Ovary (tissue), 9 donors: Measurements from ENCODE around the gene STX5. TPM values are rescaled to one million over a fixed set of nuclear protein-coding genes. Genes with fewer than 3 reads are reported as not detected.
"Not testable (repeated sequence)": the region's sequence is repeated elsewhere in the genome, so short reads cannot be mapped to it uniquely, and the experiment has no call there.

Experiments
- DNase-seq, 5 donors: peaks; one replicate each; pipeline ENCODE4 v3.0.0-alpha.2; 2019 to 2020
- H3K27ac ChIP-seq, 2 donors: fragments of 200-600 bp; one replicate each; pipeline versions ENCODE4 v1.5.1 to v1.8.0; 2019 to 2022
- H3K27me3 ChIP-seq: fragments of 200-600 bp; one replicate; pipeline ENCODE4 v1.8.0; 2022
- H3K36me3 ChIP-seq: fragments of 200-600 bp; sonication (generic); one replicate; pipeline ENCODE4 v1.5.1; 2019
- H3K4me1 ChIP-seq: one replicate; pipeline ENCODE4 v1.8.1; 2013; ENCODE audit warnings: mild to moderate bottlenecking, moderate library complexity; ENCODE audit not compliant: insufficient read depth
- H3K4me3 ChIP-seq: fragments of 200-600 bp; sonication (generic); one replicate; pipeline ENCODE4 v1.5.1; 2017
- H3K9me3 ChIP-seq, 2 donors: fragments of 200-600 bp in 1 of 2; sonication (generic) in 1 of 2; one replicate each; pipeline versions ENCODE4 v1.5.1 to v1.8.1; 2013 to 2019; ENCODE audit warnings: mild to moderate bottlenecking in 1 of 2, moderate library complexity in 1 of 2
- CTCF ChIP-seq, 3 donors: fragments of 450-650 bp in 2 of 3; fragments of 200-600 bp in 1 of 3; IDR thresholded peaks; one replicate each; pipeline versions ENCODE4 v1.5.1 to v1.8.0; 2016 to 2022; ENCODE audit warnings: antibody characterized with exemption in 3 of 3, mild to moderate bottlenecking in 1 of 3
- EP300 ChIP-seq: sonication (generic); formaldehyde crosslinking; IDR thresholded peaks from one replicate; pipeline ENCODE4 v1.6.1; 2017; ENCODE audit warnings: antibody characterized with exemption
- POLR2A ChIP-seq: fragments of 450-650 bp; IDR thresholded peaks from one replicate; pipeline ENCODE4 v1.6.1; 2017; ENCODE audit warnings: antibody characterized with exemption, mild to moderate bottlenecking, moderate library complexity
- WGBS, 3 donors: extraction: QIAGEN DNeasy Blood & Tissue Kit in 1 of 3; methylation state at CpG; one replicate each; pipeline versions ENCODE4 v1.1.5 to v1.1.7; 2013 to 2017; 5-methylcytosine and 5-hydroxymethylcytosine counted together
- intact Hi-C, 4 donors: fragments of 100-400 bp; cut with DNase I; formaldehyde crosslinking; loops; one replicate each; pipeline versions ENCODE4 v1.11.0 to v1.15.1; 2022 to 2023
- polyA plus RNA-seq, 2 donors: library from polyadenylated mRNA; stranded (reverse); fragments of 200-250 nt in 1 of 2; fragments of 350-450 nt in 1 of 2; fragmentation: Illumina TruSeq in 1 of 2; extraction: RNeasy Lipid Tissue Mini Kit (QIAGEN cat#74804) in 1 of 2; gene quantifications; one replicate each; pipeline ENCODE4 v1.2.3, GENCODE V29; 2013 to 2014
- total RNA-seq, 7 donors: library from RNA; depleted of rRNA in 2 of 7; stranded (reverse); fragments of >200 nt in 2 of 7; fragmentation: NEBNext Ultra II Directional in 3 of 7; extraction: Animal tissue kit (Norgen Biotek cat#: 25700) in 3 of 7; gene quantifications; one replicate each; pipeline versions ENCODE4 v1.1.0 to v1.2.4, GENCODE V29; 2016 to 2023
- donor health status: DM: no; HTN: no; CAD: no; lungs with moderate emphysema.
- donor health status: DM: no; HTN: no; CAD: no.
- donor health status: Bipolar disorder and iron deficiency.
- donor health status: DM: yes; HTN: yes; CAD: no.
- donor health status: DM: no; HTN: no; CAD: no.
- donor health status: DM: yes; HTN: yes; CAD: no.

STX5 gene
- total and polyA plus RNA-seq, 9 donors, result 33.2 to 60.7 (median 49.1) TPM

- TF ChIP-seq CTCF (IDR thresholded peaks at IDR 0.05), result no peak
- TF ChIP-seq POLR2A, result no peak
- no peak for TF ChIP-seq EP300
- Histone ChIP-seq H3K27ac (no peak overlapping the region), H3K4me3 (no peak overlapping the region), H3K36me3 (no peaks in the 10 kb centered on the region), H3K9me3 (no peaks in the 10 kb centered on the region), H3K27me3 (no peaks in the 10 kb centered on the region), H3K4me1 (peaks cover 5% of the 10 kb centered on the region)
- intact Hi-C loops, result no loop called here
- no peak for DNase-seq
- 84 to 92% (median 88%) methylated on average over 17 of the region's 17 CpGs for WGBS, 3 donors
Measured at GRCh38 chr11:62775646-62776045, 56.2 kb downstream of the STX5 start.

- intact Hi-C loops, result no loop called here
- Histone ChIP-seq H3K4me1 (peaks cover 8% of the 10 kb centered on the region), H3K4me3 (no peak overlapping the region), H3K9me3 (no peaks in the 10 kb centered on the region), H3K27ac (no peak overlapping the region), H3K27me3 (no peaks in the 10 kb centered on the region), H3K36me3 (no peaks in the 10 kb centered on the region)
- DNase-seq, result no peak
- WGBS, 3 donors, result 82 to 91% (median 86%) methylated on average over 6 of the region's 6 CpGs
- no peak for TF ChIP-seq POLR2A
Measured at GRCh38 chr11:62774407-62774806, 57.4 kb downstream of the STX5 start.

GRCh38 chr11:62771144-62772021, 60.5 kb downstream of the STX5 start, which contains the start of gene TAF6L:
TSS of gene TAF6L (plus strand) at chr11:62771396. CDS start at chr11:62775784, 4,388 bp downstream.
- no peak for TF ChIP-seq EP300
- peak; percentile 30 for TF ChIP-seq POLR2A
- Histone ChIP-seq H3K4me1 (peaks cover 8% of the 10 kb centered on the region), H3K27ac (peak within 1 kb of the TSS; percentile 95 to 96), H3K4me3 (peak within 1 kb of the TSS; percentile 72), H3K36me3 (no peaks in the 10 kb centered on the region), H3K27me3 (no peaks in the 10 kb centered on the region), H3K9me3 (no peaks in the 10 kb centered on the region)
- intact Hi-C loops, result no loop called here
- peak; percentile 98 to 99 (median 98) for DNase-seq
- 1 to 2% (median 1%) methylated on average over 42 to 60 of the region's 60 CpGs for WGBS, 3 donors

- intact Hi-C loops, result no loop called here
- TF ChIP-seq CTCF (IDR thresholded peaks at IDR 0.05) (no peak), POLR2A (no peak), EP300 (no peak)
- peak overlapping the region in 1 of 2 donors; percentile 96 for H3K27ac ChIP-seq
- H3K4me3 ChIP-seq, result peak overlapping the region; percentile 72
- H3K36me3 ChIP-seq, result no peaks in the 10 kb centered on the region
- DNase-seq, result peak in 3 of 5 donors; percentile 35 to 52 (median 43)
- WGBS, 3 donors, result 1 to 2% (median 1%) methylated on average over 18 of the region's 18 CpGs
- H3K27me3 ChIP-seq, result no peaks in the 10 kb centered on the region
- H3K9me3 ChIP-seq, result no peaks in the 10 kb centered on the region
- H3K4me1 ChIP-seq, result peaks cover 8% of the 10 kb centered on the region
Measured at GRCh38 chr11:62770778-62771143, 61.1 kb downstream of the STX5 start.

- intact Hi-C loops, H3K4me1 ChIP-seq, H3K36me3 ChIP-seq, H3K27ac ChIP-seq, H3K9me3 ChIP-seq, H3K27me3 ChIP-seq, DNase-seq: not testable (repeated sequence)
- 32 to 39% (median 35%) methylated on average over 9 of the region's 9 CpGs for WGBS, 3 donors
- H3K4me3 ChIP-seq, result peak overlapping the region; percentile 78
Measured at GRCh38 chr11:62760867-62761227, 71.0 kb downstream of the STX5 start.
